GM12892 (cell line): ENCODE results near the gene LGALS8.

ENCODE experiments used
- POLR2A ChIP-seq: IDR thresholded peaks from 2 replicates; pipeline ENCODE4 v1.6.1; 2011; ENCODE audit warnings: low read depth, low read length, control low read depth
- POLR2AphosphoS5 ChIP-seq: IDR thresholded peaks from 2 replicates; pipeline ENCODE4 v1.6.1; 2011; ENCODE audit warnings: low read depth, low read length, control low read depth
- TAF1 ChIP-seq: IDR thresholded peaks from 2 replicates; pipeline ENCODE4 v1.6.1; 2011; ENCODE audit warnings: low read depth, mild to moderate bottlenecking, control low read depth, low read length, borderline replicate concordance

- TF ChIP-seq POLR2AphosphoS5 (no peak), POLR2A (no peak), TAF1 (no peak)
Measured at GRCh38 chr1:236556606-236557005, 32.8 kb downstream of the LGALS8 start.
